ENCODE measurements around the gene PTPRN2. TPM values are rescaled to one million over a fixed set of nuclear protein-coding genes. Genes with fewer than 3 reads are reported as not detected.

The PTPRN2 gene
- total and polyA plus RNA-seq, 9 of the 15 experiments (the other 6 are each of a cell fraction or from before 2014, with no cell fraction given) = not detected

DNA sequence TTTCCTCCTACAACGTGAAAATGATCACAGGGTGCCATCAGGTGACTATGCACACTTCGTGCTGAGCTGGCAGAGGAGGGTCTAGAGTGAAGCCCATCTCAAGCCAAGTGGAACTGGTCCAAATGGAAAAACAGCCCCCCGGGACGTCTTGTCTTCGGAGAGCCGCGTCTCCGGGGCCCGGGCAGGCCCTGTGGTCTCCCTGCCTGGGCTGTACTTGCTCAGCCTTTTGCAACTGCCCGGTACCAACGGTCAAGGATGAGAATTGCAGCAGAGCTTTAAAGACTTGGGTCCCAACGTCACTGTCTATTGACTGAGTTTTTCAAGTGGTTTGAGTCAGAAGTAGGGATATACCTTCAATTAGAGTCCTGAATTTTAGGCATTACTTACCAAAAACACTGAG is 315.5 kb downstream of the PTPRN2 start:
- H3K4me3 ChIP-seq = no peak overlapping the region
- H3K9me3 ChIP-seq (replicated peaks; ENCODE audit: control insufficient read depth, insufficient read depth, low read depth, low read length) = no peaks in the 10 kb centered on the region
- H2AFZ ChIP-seq (ENCODE audit: low read depth, low read length) = no peak overlapping the region
- ChIA-PET CTCF (ENCODE audit: low intra/inter-chr PET ratio) (no interaction called here), POLR2A (no interaction called here)
- in situ Hi-C loops (cut with MboI) = no loop called here
- FAIRE-seq = no peak
- H3K9me1 ChIP-seq (ENCODE audit: control insufficient read depth, insufficient read depth, low read length) = no peaks in the 10 kb centered on the region
- 0 out of 2 replicates have a peak, but pooled peaks cover 6% of the 10 kb centered on the region for H4K20me1 ChIP-seq (replicated peaks; ENCODE audit: control insufficient read depth, insufficient read depth, low read length)
- no peak overlapping the region for H3K4me2 ChIP-seq (ENCODE audit: insufficient read depth, low read length)
- peaks cover 0 to 10% of the 10 kb centered on the region in 2 experiments; a peak in 2 of 5 replicates for H3K4me1 ChIP-seq (replicated peaks in 1 of 2; ENCODE audit: control insufficient read depth in 2 of 2, insufficient read depth in 2 of 2, low read length in 2 of 2)
- no peak overlapping the region for H3K9ac ChIP-seq (ENCODE audit: insufficient read depth in 1 of 2, low read depth in 2 of 2, low read length in 2 of 2)
- no peak for ATAC-seq
- WGBS (ENCODE audit: insufficient coverage, low coverage, missing lambda C conversion rate) = 2% methylated on average over 12 of the region's 12 CpGs
- H3K27me3 ChIP-seq (ENCODE audit: control insufficient read depth in 2 of 2, insufficient read depth in 2 of 2, low read length in 2 of 2) = peaks cover 45 to 78% of the 10 kb centered on the region in 2 experiments
- TF ChIP-seq JUND (IDR thresholded peaks at IDR 0.05; ENCODE audit: borderline replicate concordance, low read depth, low read length) (no peak), JUND (tag; IDR thresholded peaks at IDR 0.05; ENCODE audit: borderline replicate concordance, low read depth, low read length) (no peak), SRSF7 (optimal IDR thresholded peaks at IDR 0.05; ENCODE audit: low read depth, low read length) (no peak), THAP7 (CRISPR knock-in tag; IDR thresholded peaks at IDR 0.05) (no peak)
- intact Hi-C loops (cut with micrococcal nuclease) = no loop called here
- no peaks in the 10 kb centered on the region for H3K79me2 ChIP-seq (ENCODE audit: control insufficient read depth, insufficient read depth, low read length)
- DNase-seq (ENCODE audit: extremely low read depth in 1 of 4, low spot score in 3 of 4) = no peak
- no peak overlapping the region for H3K27ac ChIP-seq (ENCODE audit: extremely low read depth, low read depth, low read length)
- no peaks in the 10 kb centered on the region for H3K36me3 ChIP-seq (ENCODE audit: control insufficient read depth, insufficient read depth, low read length)
- BruUV-seq (replicated peaks) = no TSS peak

GRCh38 chr7:158271646-158272045 is 316.0 kb downstream of the PTPRN2 start:
- H3K27ac ChIP-seq (ENCODE audit: extremely low read depth, low read depth, low read length) = no peak overlapping the region
- POLR2A ChIA-PET = interaction anchor here (0.8 kb wide), 1 partner anchor 12 kb away, joined by 3 read pairs; no protein-coding TSS in a partner anchor
- ATAC-seq (no peak), DNase-seq (ENCODE audit: extremely low read depth in 1 of 4, low spot score in 3 of 4) (no peak), FAIRE-seq (no peak)
- intact Hi-C loops (cut with micrococcal nuclease) = no loop called here
- WGBS (ENCODE audit: insufficient coverage, low coverage, missing lambda C conversion rate) = 7% methylated on average over 11 of the region's 11 CpGs
- TF ChIP-seq ZNF668 (CRISPR knock-in tag; IDR thresholded peaks at IDR 0.05) (no peak), ID3 (CRISPR knock-in tag; IDR thresholded peaks at IDR 0.05) (no peak), ID3 (tag; IDR thresholded peaks at IDR 0.05) (no peak), ZNF121 (CRISPR knock-in tag; conservative IDR thresholded peaks at IDR 0.05) (no peak)
- H3K27me3 ChIP-seq (ENCODE audit: control insufficient read depth in 2 of 2, insufficient read depth in 2 of 2, low read length in 2 of 2) = peaks cover 45 to 78% of the 10 kb centered on the region in 2 experiments
- peaks cover 0 to 10% of the 10 kb centered on the region in 2 experiments; a peak in 1 of 5 replicates for H3K4me1 ChIP-seq (replicated peaks in 1 of 2; ENCODE audit: control insufficient read depth in 2 of 2, insufficient read depth in 2 of 2, low read length in 2 of 2)
- H3K4me3 ChIP-seq = no peak overlapping the region
- no peaks in the 10 kb centered on the region for H3K9me1 ChIP-seq (ENCODE audit: control insufficient read depth, insufficient read depth, low read length)
- no peak overlapping the region for H3K9ac ChIP-seq (ENCODE audit: insufficient read depth in 1 of 2, low read depth in 2 of 2, low read length in 2 of 2)
- H2AFZ ChIP-seq (ENCODE audit: low read depth, low read length) = no peak overlapping the region
- no peaks in the 10 kb centered on the region for H3K9me3 ChIP-seq (replicated peaks; ENCODE audit: control insufficient read depth, insufficient read depth, low read depth, low read length)
- H3K36me3 ChIP-seq (ENCODE audit: control insufficient read depth, insufficient read depth, low read length) = no peaks in the 10 kb centered on the region
- in situ Hi-C loops (cut with MboI) = no loop called here
- H3K79me2 ChIP-seq (ENCODE audit: control insufficient read depth, insufficient read depth, low read length) = no peaks in the 10 kb centered on the region
- 0 out of 2 replicates have a peak, but pooled peaks cover 3% of the 10 kb centered on the region for H4K20me1 ChIP-seq (replicated peaks; ENCODE audit: control insufficient read depth, insufficient read depth, low read length)
- no TSS peak for BruUV-seq (replicated peaks)
- no peak overlapping the region for H3K4me2 ChIP-seq (ENCODE audit: insufficient read depth, low read length)
- CTCF ChIA-PET (ENCODE audit: low intra/inter-chr PET ratio) = no interaction called here
